Trophoblast cell (in vitro differentiated cells and primary cell): ENCODE measurements around the gene SNRNP40.

Experiments
- DNase-seq, 2 donors: peaks; one replicate each; pipeline ENCODE4 v3.0.0-alpha.2; 2016
- H2AFZ ChIP-seq: 2 replicates; pipeline ENCODE4 v1.6.1; 2013; ENCODE audit warnings: low read length, moderate library complexity, mild to moderate bottlenecking; ENCODE audit not compliant: insufficient read depth, poor library complexity
- H2AK5ac ChIP-seq: 2 replicates; pipeline ENCODE4 v1.6.1; 2013; ENCODE audit warnings: mild to moderate bottlenecking, low read length
- H2BK120ac ChIP-seq: 2 replicates; pipeline ENCODE4 v1.6.1; 2013; ENCODE audit warnings: low read length, mild to moderate bottlenecking, moderate library complexity; ENCODE audit not compliant: insufficient read depth, poor library complexity
- H2BK12ac ChIP-seq: 2 replicates; pipeline ENCODE4 v1.6.1; 2013; ENCODE audit warnings: mild to moderate bottlenecking, low read length, moderate library complexity
- H2BK5ac ChIP-seq: 2 replicates; pipeline ENCODE4 v1.6.1; 2013; ENCODE audit warnings: low read length, low read depth, moderate library complexity, mild to moderate bottlenecking; ENCODE audit not compliant: poor library complexity
- H3K14ac ChIP-seq: 2 replicates; pipeline ENCODE4 v1.6.1; 2013; ENCODE audit warnings: mild to moderate bottlenecking, low read length
- H3K18ac ChIP-seq: 2 replicates; pipeline ENCODE4 v1.6.1; 2013; ENCODE audit warnings: mild to moderate bottlenecking, low read length
- H3K23ac ChIP-seq: 2 replicates; pipeline ENCODE4 v1.6.1; 2013; ENCODE audit warnings: low read length
- H3K27ac ChIP-seq: 2 replicates; pipeline ENCODE4 v1.5.1; 2013; ENCODE audit warnings: low read depth, mild to moderate bottlenecking, inconsistent platforms, low read length, moderate library complexity
- H3K27me3 ChIP-seq: 2 replicates; pipeline ENCODE4 v1.6.1; 2013; ENCODE audit warnings: inconsistent platforms, mild to moderate bottlenecking, low read length, moderate library complexity; ENCODE audit not compliant: insufficient read depth
- H3K36me3 ChIP-seq, 2 experiments: 1 replicate in 1 of 2; 2 replicates in 1 of 2; pipeline ENCODE4 v1.6.1; 2013; ENCODE audit warnings: low read length in 2 of 2, mild to moderate bottlenecking in 2 of 2, moderate library complexity in 1 of 2; ENCODE audit not compliant: insufficient read depth in 2 of 2, control insufficient read depth in 1 of 2
- H3K4ac ChIP-seq: 2 replicates; pipeline ENCODE4 v1.6.1; 2013; ENCODE audit warnings: low read depth, mild to moderate bottlenecking, low read length, moderate library complexity
- H3K4me1 ChIP-seq, 2 experiments: 1 replicate in 1 of 2; 2 replicates in 1 of 2; pipeline ENCODE4 v1.6.1; 2013; ENCODE audit warnings: low read length in 2 of 2, mild to moderate bottlenecking in 2 of 2, moderate library complexity in 1 of 2; ENCODE audit not compliant: insufficient read depth in 2 of 2, control insufficient read depth in 1 of 2
- H3K4me2 ChIP-seq: 2 replicates; pipeline ENCODE4 v1.6.1; 2013; ENCODE audit warnings: inconsistent platforms, mild to moderate bottlenecking, low read length, moderate library complexity
- H3K4me3 ChIP-seq: 2 replicates; pipeline ENCODE4 v1.5.1; 2013; ENCODE audit warnings: mild to moderate bottlenecking, low read depth, low read length, inconsistent platforms
- H3K79me1 ChIP-seq: one replicate; pipeline ENCODE4 v1.6.1; 2013; ENCODE audit warnings: low read length
- H3K79me2 ChIP-seq: 2 replicates; pipeline ENCODE4 v1.6.1; 2013; ENCODE audit warnings: low read length, mild to moderate bottlenecking; ENCODE audit not compliant: control insufficient read depth, insufficient read depth, poor library complexity
- H3K9ac ChIP-seq: 2 replicates; pipeline ENCODE4 v1.6.1; 2013; ENCODE audit warnings: mild to moderate bottlenecking, low read length
- H3K9me3 ChIP-seq: 2 replicates; pipeline ENCODE4 v1.6.1; 2013; ENCODE audit warnings: low read depth, mild to moderate bottlenecking, control low read depth, inconsistent platforms, low read length; ENCODE audit not compliant: insufficient read depth
- H4K12ac ChIP-seq: 2 replicates; pipeline ENCODE4 v1.6.1; 2013; ENCODE audit warnings: low read depth, mild to moderate bottlenecking, low read length, moderate library complexity
- H4K8ac ChIP-seq: 2 replicates; pipeline ENCODE4 v1.6.1; 2013; ENCODE audit warnings: low read depth, mild to moderate bottlenecking, low read length, moderate library complexity
- H4K91ac ChIP-seq: one replicate; pipeline ENCODE4 v1.6.1; 2013; ENCODE audit warnings: low read depth, mild to moderate bottlenecking, low read length, moderate library complexity
- WGBS: extraction: QIAGEN DNeasy Blood & Tissue Kit; methylation state at CpG from one replicate; pipeline ENCODE4 v1.1.7; 2013; ENCODE audit warnings: missing lambda C conversion rate; ENCODE audit not compliant: insufficient read length, insufficient coverage; ENCODE audit errors: extremely low coverage; 5-methylcytosine and 5-hydroxymethylcytosine counted together

The SNRNP40 gene

GRCh38 chr1:31241321-31241720 lies 55.3 kb downstream of the SNRNP40 start:
- no peak overlapping the region for H2BK120ac ChIP-seq
- no peak overlapping the region for H3K4me2 ChIP-seq

DNA sequence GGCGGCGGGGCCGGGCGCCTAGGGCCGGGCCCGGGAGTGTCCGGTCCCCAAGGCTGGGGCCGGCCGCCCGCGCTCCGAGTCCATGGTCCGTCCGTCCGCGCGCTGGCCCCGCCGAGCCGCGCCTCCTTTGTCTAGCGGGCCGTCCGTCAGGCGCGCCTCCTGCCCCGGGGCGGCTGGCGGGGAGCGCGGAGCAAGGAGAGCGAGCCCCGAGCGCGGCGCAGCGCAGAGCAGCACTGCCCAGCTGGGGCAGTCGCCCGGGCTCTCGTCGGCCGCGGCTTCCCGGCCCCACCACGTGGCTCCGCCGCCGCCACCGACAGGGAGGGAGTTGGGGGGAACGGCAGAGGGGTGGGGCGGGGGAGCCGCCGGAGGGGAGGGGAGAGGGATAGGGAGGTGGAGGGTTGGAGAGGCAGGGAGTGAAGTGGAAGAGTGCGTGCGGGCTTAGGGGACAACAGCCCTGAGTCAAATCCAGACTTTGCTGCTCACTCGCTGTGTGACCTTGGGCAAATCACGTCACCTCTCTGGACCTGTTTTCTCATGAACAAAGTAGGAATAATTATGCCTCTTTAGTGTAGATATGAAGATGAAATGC lies 56.8 kb downstream of the SNRNP40 start, which contains the start of gene NKAIN1:
Gene NKAIN1 (minus strand): TSS at position 235 of the 589 bp plus-strand sequence. CDS start 340 bp downstream, outside the sequence.
- H3K4ac ChIP-seq = no peak within 1 kb of the TSS
- no peak within 1 kb of the TSS for H3K9ac ChIP-seq
- peak in 1 of 2 donors; percentile 37 for DNase-seq
- no peak within 1 kb of the TSS for H3K23ac ChIP-seq
- peak within 1 kb of the TSS; percentile 19 for H4K8ac ChIP-seq
- H3K27ac ChIP-seq = no peak within 1 kb of the TSS
- H4K12ac ChIP-seq = peak within 1 kb of the TSS; percentile 16
- no peaks in the 10 kb centered on the region for H3K36me3 ChIP-seq
- peak within 1 kb of the TSS; percentile 62 for H2AFZ ChIP-seq
- peak within 1 kb of the TSS; percentile 93 for H3K4me2 ChIP-seq
- no peaks in the 10 kb centered on the region for H3K79me2 ChIP-seq
- H3K27me3 ChIP-seq = peaks cover 23% of the 10 kb centered on the region
- H2BK12ac ChIP-seq = no peak within 1 kb of the TSS
- peak within 1 kb of the TSS; percentile 30 for H3K14ac ChIP-seq
- H4K91ac ChIP-seq = no peak within 1 kb of the TSS
- no peak within 1 kb of the TSS for H2BK5ac ChIP-seq
- no CpG with 5 or more reads among the region's 57 CpGs for WGBS
- peaks cover 3% of the 10 kb centered on the region for H3K9me3 ChIP-seq
- no peak within 1 kb of the TSS for H2BK120ac ChIP-seq
- peak within 1 kb of the TSS; percentile 21 for H3K18ac ChIP-seq
- H3K79me1 ChIP-seq = no peaks in the 10 kb centered on the region
- H3K4me3 ChIP-seq = peak within 1 kb of the TSS; percentile 72
- peaks cover 3 to 13% of the 10 kb centered on the region in 2 experiments for H3K4me1 ChIP-seq
- no peak within 1 kb of the TSS for H2AK5ac ChIP-seq

More at GRCh38 chr1:31241321-31241720, 55.3 kb downstream of the SNRNP40 start:
- Histone ChIP-seq H3K9me3 (peaks cover 3% of the 10 kb centered on the region), H3K27ac (no peak overlapping the region), H4K8ac (no peak overlapping the region), H3K4me3 (no peak overlapping the region), H3K27me3 (peaks cover 23% of the 10 kb centered on the region), H2AFZ (no peak overlapping the region), H3K14ac (no peak overlapping the region), H2BK5ac (no peak overlapping the region), H2BK12ac (no peak overlapping the region), H2AK5ac (no peak overlapping the region), H3K4me1 (peaks cover 3 to 13% of the 10 kb centered on the region in 2 experiments), H4K12ac (no peak overlapping the region), H3K23ac (no peak overlapping the region), H3K4ac (no peak overlapping the region), H3K9ac (no peak overlapping the region), H3K36me3 (no peaks in the 10 kb centered on the region), H3K79me1 (no peaks in the 10 kb centered on the region), H4K91ac (no peak overlapping the region), H3K18ac (no peak overlapping the region), H3K79me2 (no peaks in the 10 kb centered on the region)
- no peak for DNase-seq
- WGBS = no CpG with 5 or more reads among the region's 8 CpGs

GRCh38 chr1:31238986-31239613 lies 57.5 kb downstream of the SNRNP40 start:
- no peak overlapping the region for H3K4ac ChIP-seq
- peak overlapping the region; percentile 62 for H2AFZ ChIP-seq
- no CpG with 5 or more reads among the region's 56 CpGs for WGBS
- peaks cover 3% of the 10 kb centered on the region for H3K9me3 ChIP-seq
- no peaks in the 10 kb centered on the region for H3K79me2 ChIP-seq
- DNase-seq = peak in 1 of 2 donors; percentile 7
- no peak overlapping the region for H3K9ac ChIP-seq
- peak overlapping the region; percentile 19 for H4K8ac ChIP-seq
- peak overlapping the region; percentile 30 for H3K14ac ChIP-seq
- H3K27me3 ChIP-seq = peaks cover 23% of the 10 kb centered on the region
- no peak overlapping the region for H2BK120ac ChIP-seq
- no peaks in the 10 kb centered on the region for H3K36me3 ChIP-seq
- peak overlapping the region; percentile 93 for H3K4me2 ChIP-seq
- H3K4me1 ChIP-seq = peaks cover 1 to 11% of the 10 kb centered on the region in 2 experiments
- peak overlapping the region; percentile 72 for H3K4me3 ChIP-seq
- no peak overlapping the region for H2AK5ac ChIP-seq
- H4K91ac ChIP-seq = no peak overlapping the region
- H3K79me1 ChIP-seq = no peaks in the 10 kb centered on the region
- no peak overlapping the region for H3K23ac ChIP-seq
- H2BK5ac ChIP-seq = no peak overlapping the region
- no peak overlapping the region for H4K12ac ChIP-seq
- H3K27ac ChIP-seq = no peak overlapping the region
- H3K18ac ChIP-seq = peak overlapping the region; percentile 21
- H2BK12ac ChIP-seq = no peak overlapping the region

- Histone ChIP-seq H4K12ac (no peak overlapping the region), H3K18ac (no peak overlapping the region), H3K9ac (no peak overlapping the region), H3K9me3 (peaks cover 3% of the 10 kb centered on the region), H3K4me2 (peak overlapping the region; percentile 93), H3K79me2 (no peaks in the 10 kb centered on the region), H3K23ac (no peak overlapping the region), H4K91ac (no peak overlapping the region), H2BK5ac (no peak overlapping the region), H2BK12ac (no peak overlapping the region), H3K4ac (no peak overlapping the region), H3K4me3 (no peak overlapping the region), H3K14ac (no peak overlapping the region), H3K4me1 (peaks cover 0 to 8% of the 10 kb centered on the region in 2 experiments), H2AK5ac (no peak overlapping the region), H2BK120ac (no peak overlapping the region), H3K27me3 (peaks cover 23% of the 10 kb centered on the region), H2AFZ (no peak overlapping the region), H3K27ac (no peak overlapping the region), H4K8ac (no peak overlapping the region), H3K36me3 (no peaks in the 10 kb centered on the region), H3K79me1 (no peaks in the 10 kb centered on the region)
- no CpG with 5 or more reads among the region's 4 CpGs for WGBS
- DNase-seq = no peak
Measured at GRCh38 chr1:31238612-31238985, 58.0 kb downstream of the SNRNP40 start.
